ENCODE measurements around the gene SPTBN5. TPM values are rescaled to one million over a fixed set of nuclear protein-coding genes. Genes with fewer than 3 reads are reported as not detected.

Gene SPTBN5
- total RNA-seq, 8 experiments from 2014 or later = 0.18 to 2.3 (median 0.72) TPM

GRCh38 chr15:41813426-41813825 lies 80.4 kb downstream of the SPTBN5 start:
- no peak overlapping the region for H3K4me3 ChIP-seq
- in situ Hi-C loops (cut with MboI; ENCODE audit: low pct_unique_long_range_greater_than_20kb in 2 of 9, low sequenced_read_pairs in 9 of 9, unreplicated experiment in 9 of 9) = loop anchor here in 5 of 9 experiments (10.0 to 25.0 kb wide), 2 partner anchors 251 to 259 kb away; partner anchors contain the start of gene TYRO3 (in 5 of the 5)
- H3K27ac ChIP-seq = no peak overlapping the region
- 40 to 100% (median 78%) methylated on average over 1 to 5 of the region's 8 CpGs; no CpG with 5 or more reads in 4 of the 10 experiments for WGBS, 10 experiments
- H3K4me1 ChIP-seq (replicated peaks in 1 of 2) = no peaks in the 10 kb centered on the region
- no peak for ATAC-seq (replicated peaks in 6 of 8)

GRCh38 chr15:41812820-41813375 lies 81.0 kb downstream of the SPTBN5 start:
- Histone ChIP-seq H3K4me1 (replicated peaks in 1 of 2) (no peaks in the 10 kb centered on the region), H3K4me3 (no peak overlapping the region), H3K27ac (no peak overlapping the region)
- 83 to 100% (median 96%) methylated on average over 1 to 7 of the region's 11 CpGs; no CpG with 5 or more reads in 2 of the 10 experiments for WGBS, 10 experiments
- in situ Hi-C loops (cut with MboI; ENCODE audit: low pct_unique_long_range_greater_than_20kb in 2 of 9, low sequenced_read_pairs in 9 of 9, unreplicated experiment in 9 of 9) = loop anchor here in 5 of 9 experiments (10.0 to 25.0 kb wide), 2 partner anchors 251 to 258 kb away; partner anchors contain the start of gene TYRO3 (in 5 of the 5)
- ATAC-seq (replicated peaks in 6 of 8) = no peak

GRCh38 chr15:41811432-41812195 lies 82.2 kb downstream of the SPTBN5 start:
- 0 to 100% (median 56%) methylated on average over 1 to 7 of the region's 18 CpGs; no CpG with 5 or more reads in 2 of the 10 experiments for WGBS, 10 experiments
- Histone ChIP-seq H3K27ac (no peak overlapping the region), H3K4me1 (replicated peaks in 1 of 2) (no peaks in the 10 kb centered on the region), H3K4me3 (no peak overlapping the region)
- in situ Hi-C loops (cut with MboI; ENCODE audit: low pct_unique_long_range_greater_than_20kb in 2 of 9, low sequenced_read_pairs in 9 of 9, unreplicated experiment in 9 of 9) = loop anchor here in 5 of 9 experiments (10.0 to 25.0 kb wide), 2 partner anchors 249 to 257 kb away; partner anchors contain the start of gene TYRO3 (in 5 of the 5)
- ATAC-seq (replicated peaks in 6 of 8) = peak; percentile 93 to 98 (median 97)

- Histone ChIP-seq H3K4me3 (no peak overlapping the region), H3K4me1 (replicated peaks in 1 of 2) (no peaks in the 10 kb centered on the region), H3K27ac (no peak overlapping the region)
- 75 to 100% (median 91%) methylated on average over 1 to 4 of the region's 5 CpGs; no CpG with 5 or more reads in 6 of the 10 experiments for WGBS, 10 experiments
- peak in 7 of 8 experiments; percentile 18 to 50 (median 40) for ATAC-seq (replicated peaks in 6 of 8)
- in situ Hi-C loops (cut with MboI; ENCODE audit: low pct_unique_long_range_greater_than_20kb in 2 of 9, low sequenced_read_pairs in 9 of 9, unreplicated experiment in 9 of 9) = loop anchor here in 5 of 9 experiments (10.0 to 25.0 kb wide), 2 partner anchors 249 to 256 kb away; partner anchors contain the start of gene TYRO3 (in 5 of the 5)
Measured at GRCh38 chr15:41810651-41811431, 83.0 kb downstream of the SPTBN5 start.

- no peak for ATAC-seq (replicated peaks in 6 of 8)
- no peaks in the 10 kb centered on the region for H3K4me1 ChIP-seq (replicated peaks in 1 of 2)
- in situ Hi-C loops (cut with MboI; ENCODE audit: low pct_unique_long_range_greater_than_20kb in 2 of 9, low sequenced_read_pairs in 9 of 9, unreplicated experiment in 9 of 9) = loop anchor here in 5 of 9 experiments (10.0 to 25.0 kb wide), 2 partner anchors 247 to 255 kb away; partner anchors contain the start of gene TYRO3 (in 5 of the 5)
- no peak overlapping the region for H3K4me3 ChIP-seq
- WGBS, 10 experiments = 17 to 100% (median 81%) methylated on average over 1 to 4 of the region's 12 CpGs; no CpG with 5 or more reads in 4 of the 10 experiments
- H3K27ac ChIP-seq = no peak overlapping the region
Measured at GRCh38 chr15:41809526-41810220, 84.2 kb downstream of the SPTBN5 start.

- Histone ChIP-seq H3K4me3 (no peak overlapping the region), H3K27ac (no peak overlapping the region), H3K4me1 (replicated peaks in 1 of 2) (no peaks in the 10 kb centered on the region)
- ATAC-seq (replicated peaks in 6 of 8) = no peak
- 0 to 80% (median 44%) methylated on average over 1 to 2 of the region's 2 CpGs; no CpG with 5 or more reads in 2 of the 10 experiments for WGBS, 10 experiments
- in situ Hi-C loops (cut with MboI; ENCODE audit: low pct_unique_long_range_greater_than_20kb in 2 of 9, low sequenced_read_pairs in 9 of 9, unreplicated experiment in 9 of 9) = loop anchor here in 4 of 9 experiments (25.0 kb wide), 1 partner anchor 247 kb away; the partner anchor contains the start of gene TYRO3 (in 4 of the 4)
Measured at GRCh38 chr15:41809121-41809520, 84.7 kb downstream of the SPTBN5 start.

- ATAC-seq (replicated peaks in 6 of 8) = peak in 2 of 8 experiments; percentile 12 to 29
- WGBS, 10 experiments = 21 to 100% (median 89%) methylated on average over 2 to 5 of the region's 10 CpGs; no CpG with 5 or more reads in 2 of the 10 experiments
- H3K4me3 ChIP-seq = no peak overlapping the region
- in situ Hi-C loops (cut with MboI; ENCODE audit: low pct_unique_long_range_greater_than_20kb in 2 of 9, low sequenced_read_pairs in 9 of 9, unreplicated experiment in 9 of 9) = loop anchor here in 4 of 9 experiments (25.0 kb wide), 1 partner anchor 244 kb away; the partner anchor contains the start of gene TYRO3 (in 4 of the 4)
- H3K4me1 ChIP-seq (replicated peaks in 1 of 2) = no peaks in the 10 kb centered on the region
- no peak overlapping the region for H3K27ac ChIP-seq
Measured at GRCh38 chr15:41806291-41807181, 87.3 kb downstream of the SPTBN5 start.

GRCh38 chr15:41805711-41806110 lies 88.1 kb downstream of the SPTBN5 start:
- no peak for ATAC-seq (replicated peaks in 6 of 8)
- H3K4me1 ChIP-seq (replicated peaks in 1 of 2) = no peaks in the 10 kb centered on the region
- in situ Hi-C loops (cut with MboI; ENCODE audit: low pct_unique_long_range_greater_than_20kb in 2 of 9, low sequenced_read_pairs in 9 of 9, unreplicated experiment in 9 of 9) = loop anchor here in 4 of 9 experiments (25.0 kb wide), 1 partner anchor 243 kb away; the partner anchor contains the start of gene TYRO3 (in 4 of the 4)
- 79 to 100% (median 89%) methylated on average over 1 to 3 of the region's 3 CpGs; no CpG with 5 or more reads in 4 of the 10 experiments for WGBS, 10 experiments
- H3K27ac ChIP-seq = no peak overlapping the region
- no peak overlapping the region for H3K4me3 ChIP-seq

- in situ Hi-C loops (cut with MboI; ENCODE audit: low pct_unique_long_range_greater_than_20kb in 2 of 9, low sequenced_read_pairs in 9 of 9, unreplicated experiment in 9 of 9) = loop anchor here in 4 of 9 experiments (25.0 kb wide), 1 partner anchor 243 kb away; the partner anchor contains the start of gene TYRO3 (in 4 of the 4)
- H3K27ac ChIP-seq = no peak overlapping the region
Measured at GRCh38 chr15:41804916-41805666, 88.8 kb downstream of the SPTBN5 start.

GRCh38 chr15:41804361-41804760 lies 89.5 kb downstream of the SPTBN5 start:
- H3K4me1 ChIP-seq (replicated peaks in 1 of 2) = no peaks in the 10 kb centered on the region
- in situ Hi-C loops (cut with MboI; ENCODE audit: low pct_unique_long_range_greater_than_20kb in 2 of 9, low sequenced_read_pairs in 9 of 9, unreplicated experiment in 9 of 9) = loop anchor here in 4 of 9 experiments (25.0 kb wide), 1 partner anchor 242 kb away; the partner anchor contains the start of gene TYRO3 (in 4 of the 4)
- peak in 5 of 8 experiments; percentile 24 to 98 (median 95) for ATAC-seq (replicated peaks in 6 of 8)
- H3K27ac ChIP-seq = no peak overlapping the region
- no peak overlapping the region for H3K4me3 ChIP-seq
- 100% methylated on average over 1 of the region's 2 CpGs; no CpG with 5 or more reads in 9 of the 10 experiments for WGBS, 10 experiments

More at GRCh38 chr15:41804916-41805666, 88.8 kb downstream of the SPTBN5 start:
- Histone ChIP-seq H3K4me3 (no peak overlapping the region), H3K4me1 (replicated peaks in 1 of 2) (no peaks in the 10 kb centered on the region)
- 87 to 100% (median 100%) methylated on average over 1 to 4 of the region's 8 CpGs; no CpG with 5 or more reads in 4 of the 10 experiments for WGBS, 10 experiments
- ATAC-seq (replicated peaks in 6 of 8) = peak in 4 of 8 experiments; percentile 17 to 74 (median 41)
